HEK293 (cell line): ENCODE data around the gene PEX11G.

Experiments used
- CTCF ChIA-PET: fragments of 350-600 bp; formaldehyde crosslinking; extraction: SDS; loops from one replicate; lab custom pipeline; 2021; ENCODE audit warnings: antibody characterized with exemption; lab: Yijun Ruan, JAX
- POLR2A ChIA-PET: fragments of 300-600 bp; formaldehyde crosslinking; extraction: SDS; loops from one replicate; lab custom pipeline; 2020; ENCODE audit warnings: antibody characterized with exemption, inconsistent platforms; lab: Yijun Ruan, JAX
- H3K27ac ChIP-seq: fragments of 200-500 bp; sonication (Bioruptor generic); 2 replicates; pipeline ENCODE4 v1.5.1; 2014; ENCODE audit warnings: low read depth, low read length, control low read depth, inconsistent platforms; ENCODE audit errors: extremely low read depth
- H3K36me3 ChIP-seq, 2 experiments: fragments of 200-500 bp in 1 of 2; sonication (Bioruptor generic) in 1 of 2; 1 replicate in 1 of 2; 2 replicates in 1 of 2; pipeline ENCODE4 v1.5.1; 2014 to 2017; ENCODE audit warnings: inconsistent platforms in 2 of 2, low read length in 2 of 2; ENCODE audit not compliant: control insufficient read depth in 2 of 2, insufficient read depth in 1 of 2
- H3K4me1 ChIP-seq: fragments of 200-500 bp; sonication (Bioruptor generic); 2 replicates; pipeline ENCODE4 v1.5.1; 2014; ENCODE audit warnings: mild to moderate bottlenecking, low read length, inconsistent platforms; ENCODE audit not compliant: control insufficient read depth, insufficient read depth
- H3K4me3 ChIP-seq: 2 replicates; pipeline ENCODE4 v1.5.1; 2011; ENCODE audit warnings: low read depth, mild to moderate bottlenecking, control low read depth, low read length, moderate library complexity
- H3K9me3 ChIP-seq: fragments of 200-500 bp; sonication (Bioruptor generic); 2 replicates; pipeline ENCODE4 v1.5.1; 2014; ENCODE audit warnings: low read depth, low read length, inconsistent platforms; ENCODE audit not compliant: control insufficient read depth, insufficient read depth
- EGR2 ChIP-seq: fragments of 450-650 bp; formaldehyde crosslinking; IDR thresholded peaks from 2 replicates; pipeline ENCODE4 v1.5.1; 2016; ENCODE audit warnings: low read depth, missing biosample characterization, missing genetic modification characterization
- ELK4 ChIP-seq: IDR thresholded peaks from 2 replicates; pipeline ENCODE4 v1.6.1; 2011; ENCODE audit warnings: mild to moderate bottlenecking, low read depth, low read length, borderline replicate concordance
- YY2 ChIP-seq: fragments of 450-650 bp; formaldehyde crosslinking; IDR thresholded peaks from 2 replicates; pipeline ENCODE4 v1.5.1; 2016; ENCODE audit warnings: missing biosample characterization, missing genetic modification characterization
- ZBTB10 ChIP-seq: fragments of 450-650 bp; formaldehyde crosslinking; IDR thresholded peaks from 2 replicates; pipeline ENCODE4 v1.5.1; 2016; ENCODE audit warnings: missing biosample characterization, missing genetic modification characterization
- ZBTB44 ChIP-seq: fragments of 450-650 bp; IDR thresholded peaks from 2 replicates; pipeline ENCODE4 v1.5.1; 2018; ENCODE audit warnings: missing biosample characterization, mild to moderate bottlenecking, missing genetic modification characterization
- ZBTB48 ChIP-seq: fragments of 450-650 bp; formaldehyde crosslinking; IDR thresholded peaks from 2 replicates; pipeline ENCODE4 v1.5.1; 2016; ENCODE audit warnings: missing biosample characterization, missing genetic modification characterization
- ZNF473 ChIP-seq: fragments of 450-650 bp; formaldehyde crosslinking; IDR thresholded peaks from 2 replicates; pipeline ENCODE4 v1.5.1; 2017; ENCODE audit warnings: missing biosample characterization, missing genetic modification characterization
- ZNF501 ChIP-seq: fragments of 450-650 bp; formaldehyde crosslinking; IDR thresholded peaks from 2 replicates; pipeline ENCODE4 v1.5.1; 2016; ENCODE audit warnings: missing biosample characterization, missing genetic modification characterization
- ZNF610 ChIP-seq: fragments of 450-650 bp; formaldehyde crosslinking; IDR thresholded peaks from 2 replicates; pipeline ENCODE4 v1.5.1; 2016; ENCODE audit warnings: missing biosample characterization, missing genetic modification characterization, borderline replicate concordance
- ZNF660 ChIP-seq: fragments of 450-650 bp; IDR thresholded peaks from 2 replicates; pipeline ENCODE4 v1.5.1; 2018; ENCODE audit warnings: missing biosample characterization, mild to moderate bottlenecking, missing genetic modification characterization
- ZNF707 ChIP-seq: fragments of 450-650 bp; formaldehyde crosslinking; IDR thresholded peaks from 2 replicates; pipeline ENCODE4 v1.5.1; 2016; ENCODE audit warnings: missing biosample characterization, missing genetic modification characterization
- ZNF830 ChIP-seq: fragments of 450-650 bp; IDR thresholded peaks from 2 replicates; pipeline ENCODE4 v1.5.0; 2018; ENCODE audit warnings: missing biosample characterization, missing genetic modification characterization, low read depth, mild to moderate bottlenecking, moderate library complexity
- TF ChIP-seq, protein P1 (sequence below): fragments of 450-650 bp; formaldehyde crosslinking; IDR thresholded peaks from 2 replicates; pipeline ENCODE4 v1.5.1; 2016; ENCODE audit warnings: missing biosample characterization, missing genetic modification characterization
- TF ChIP-seq, protein P2 (sequence below): fragments of 450-650 bp; formaldehyde crosslinking; IDR thresholded peaks from 2 replicates; pipeline ENCODE4 v1.5.1; 2016; ENCODE audit warnings: missing biosample characterization, missing genetic modification characterization, borderline replicate concordance
- TF ChIP-seq, protein P3 (sequence below): fragments of 450-650 bp; formaldehyde crosslinking; conservative IDR thresholded peaks from 2 replicates; pipeline ENCODE4 v1.5.1; 2016; ENCODE audit warnings: low read depth, missing biosample characterization, missing genetic modification characterization
- TF ChIP-seq, protein P4 (sequence below): fragments of 450-650 bp; formaldehyde crosslinking; IDR thresholded peaks from 2 replicates; pipeline ENCODE4 v1.5.1; 2016; ENCODE audit warnings: missing biosample characterization, missing genetic modification characterization

Gene PEX11G

DNA sequence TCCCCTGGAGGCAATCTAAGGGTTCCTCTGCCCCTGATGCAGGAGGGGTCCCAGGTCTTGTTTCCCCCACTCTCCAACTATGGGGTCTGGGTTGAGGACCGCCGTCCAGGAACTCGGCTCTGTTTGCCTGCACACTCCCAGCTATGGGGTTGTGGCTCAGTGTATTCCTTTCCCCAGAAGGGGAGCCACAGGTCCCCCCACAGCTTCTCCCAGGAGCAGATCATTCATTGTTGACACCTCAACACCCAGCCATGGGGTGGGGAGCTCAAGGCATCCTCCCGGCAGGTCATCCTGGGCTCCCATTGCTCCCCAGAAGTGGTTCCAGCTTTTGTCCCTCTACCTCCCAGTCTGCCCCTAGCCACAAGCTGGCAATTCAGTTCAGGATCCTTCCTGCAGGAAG lies 28.0 kb upstream of the PEX11G start (continued):
- TF ChIP-seq ZBTB44 (no peak), YY2 (tag by site-specific recombination) (no peak), ELK4 (no peak)

DNA sequence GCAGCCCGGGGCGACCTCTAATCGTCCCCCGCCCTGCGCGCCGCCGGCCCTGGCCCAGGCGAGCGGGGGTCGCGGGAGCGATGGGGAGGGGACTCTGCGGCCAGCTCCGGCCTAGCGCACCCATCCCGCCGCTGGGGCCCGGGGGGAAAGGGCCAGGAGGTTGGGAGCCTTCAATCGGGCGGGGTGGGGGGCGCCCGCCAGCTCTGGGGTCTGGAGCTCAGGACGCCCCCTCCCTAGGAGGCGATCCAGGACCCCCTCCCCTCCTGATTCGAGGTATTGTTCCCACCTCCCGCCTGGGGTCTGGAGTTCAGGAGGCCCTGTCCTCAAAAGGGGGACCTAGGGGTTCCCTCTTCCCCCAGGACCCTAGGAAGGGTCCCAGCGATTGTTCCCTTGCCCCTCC lies 27.5 kb upstream of the PEX11G start:
- ChIA-PET CTCF (interaction anchor here (0.6 kb wide), 1 partner anchor 149 kb away, joined by 3 read pairs; no protein-coding TSS in a partner anchor), POLR2A (interaction anchor here (0.5 to 1.3 kb wide), 7 partner anchors 10 to 209 kb away, joined by 3 to 5 read pairs (median 3); partner anchors contain the start of gene PNPLA6)
- H3K4me1 ChIP-seq: peaks cover 4% of the 10 kb centered on the region
- peaks cover 0 to 7% of the 10 kb centered on the region in 2 experiments; a peak in 1 of 3 replicates for H3K36me3 ChIP-seq
- peak overlapping the region; percentile 64 for H3K4me3 ChIP-seq
- H3K27ac ChIP-seq: peak overlapping the region; percentile 65; the same call in 1 of the 2 replicates
- no peaks in the 10 kb centered on the region for H3K9me3 ChIP-seq
- TF ChIP-seq ZBTB10 (tag by site-specific recombination) (peak; percentile 57; the same call in 1 of the 2 replicates), ZNF707 (tag by site-specific recombination) (no peak), ZNF830 (tag by site-specific recombination) (no peak), ZNF501 (no peak), ZNF610 (tag by site-specific recombination) (no peak), ZBTB48 (tag by site-specific recombination) (0 out of 2 replicates have a peak, but pooled peaks have one; percentile 24), EGR2 (no peak), ZNF473 (no peak), ZNF660 (tag by site-specific recombination) (no peak)
- TF ChIP-seq, protein P1, sequence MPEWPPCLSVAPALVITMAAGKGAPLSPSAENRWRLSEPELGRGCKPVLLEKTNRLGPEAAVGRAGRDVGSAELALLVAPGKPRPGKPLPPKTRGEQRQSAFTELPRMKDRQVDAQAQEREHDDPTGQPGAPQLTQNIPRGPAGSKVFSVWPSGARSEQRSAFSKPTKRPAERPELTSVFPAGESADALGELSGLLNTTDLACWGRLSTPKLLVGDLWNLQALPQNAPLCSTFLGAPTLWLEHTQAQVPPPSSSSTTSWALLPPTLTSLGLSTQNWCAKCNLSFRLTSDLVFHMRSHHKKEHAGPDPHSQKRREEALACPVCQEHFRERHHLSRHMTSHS (tag by site-specific recombination): no peak
- TF ChIP-seq, protein P2, sequence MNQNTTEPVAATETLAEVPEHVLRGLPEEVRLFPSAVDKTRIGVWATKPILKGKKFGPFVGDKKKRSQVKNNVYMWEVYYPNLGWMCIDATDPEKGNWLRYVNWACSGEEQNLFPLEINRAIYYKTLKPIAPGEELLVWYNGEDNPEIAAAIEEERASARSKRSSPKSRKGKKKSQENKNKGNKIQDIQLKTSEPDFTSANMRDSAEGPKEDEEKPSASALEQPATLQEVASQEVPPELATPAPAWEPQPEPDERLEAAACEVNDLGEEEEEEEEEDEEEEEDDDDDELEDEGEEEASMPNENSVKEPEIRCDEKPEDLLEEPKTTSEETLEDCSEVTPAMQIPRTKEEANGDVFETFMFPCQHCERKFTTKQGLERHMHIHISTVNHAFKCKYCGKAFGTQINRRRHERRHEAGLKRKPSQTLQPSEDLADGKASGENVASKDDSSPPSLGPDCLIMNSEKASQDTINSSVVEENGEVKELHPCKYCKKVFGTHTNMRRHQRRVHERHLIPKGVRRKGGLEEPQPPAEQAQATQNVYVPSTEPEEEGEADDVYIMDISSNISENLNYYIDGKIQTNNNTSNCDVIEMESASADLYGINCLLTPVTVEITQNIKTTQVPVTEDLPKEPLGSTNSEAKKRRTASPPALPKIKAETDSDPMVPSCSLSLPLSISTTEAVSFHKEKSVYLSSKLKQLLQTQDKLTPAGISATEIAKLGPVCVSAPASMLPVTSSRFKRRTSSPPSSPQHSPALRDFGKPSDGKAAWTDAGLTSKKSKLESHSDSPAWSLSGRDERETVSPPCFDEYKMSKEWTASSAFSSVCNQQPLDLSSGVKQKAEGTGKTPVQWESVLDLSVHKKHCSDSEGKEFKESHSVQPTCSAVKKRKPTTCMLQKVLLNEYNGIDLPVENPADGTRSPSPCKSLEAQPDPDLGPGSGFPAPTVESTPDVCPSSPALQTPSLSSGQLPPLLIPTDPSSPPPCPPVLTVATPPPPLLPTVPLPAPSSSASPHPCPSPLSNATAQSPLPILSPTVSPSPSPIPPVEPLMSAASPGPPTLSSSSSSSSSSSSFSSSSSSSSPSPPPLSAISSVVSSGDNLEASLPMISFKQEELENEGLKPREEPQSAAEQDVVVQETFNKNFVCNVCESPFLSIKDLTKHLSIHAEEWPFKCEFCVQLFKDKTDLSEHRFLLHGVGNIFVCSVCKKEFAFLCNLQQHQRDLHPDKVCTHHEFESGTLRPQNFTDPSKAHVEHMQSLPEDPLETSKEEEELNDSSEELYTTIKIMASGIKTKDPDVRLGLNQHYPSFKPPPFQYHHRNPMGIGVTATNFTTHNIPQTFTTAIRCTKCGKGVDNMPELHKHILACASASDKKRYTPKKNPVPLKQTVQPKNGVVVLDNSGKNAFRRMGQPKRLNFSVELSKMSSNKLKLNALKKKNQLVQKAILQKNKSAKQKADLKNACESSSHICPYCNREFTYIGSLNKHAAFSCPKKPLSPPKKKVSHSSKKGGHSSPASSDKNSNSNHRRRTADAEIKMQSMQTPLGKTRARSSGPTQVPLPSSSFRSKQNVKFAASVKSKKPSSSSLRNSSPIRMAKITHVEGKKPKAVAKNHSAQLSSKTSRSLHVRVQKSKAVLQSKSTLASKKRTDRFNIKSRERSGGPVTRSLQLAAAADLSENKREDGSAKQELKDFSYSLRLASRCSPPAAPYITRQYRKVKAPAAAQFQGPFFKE (tag by site-specific recombination): no peak
- TF ChIP-seq, protein P3, sequence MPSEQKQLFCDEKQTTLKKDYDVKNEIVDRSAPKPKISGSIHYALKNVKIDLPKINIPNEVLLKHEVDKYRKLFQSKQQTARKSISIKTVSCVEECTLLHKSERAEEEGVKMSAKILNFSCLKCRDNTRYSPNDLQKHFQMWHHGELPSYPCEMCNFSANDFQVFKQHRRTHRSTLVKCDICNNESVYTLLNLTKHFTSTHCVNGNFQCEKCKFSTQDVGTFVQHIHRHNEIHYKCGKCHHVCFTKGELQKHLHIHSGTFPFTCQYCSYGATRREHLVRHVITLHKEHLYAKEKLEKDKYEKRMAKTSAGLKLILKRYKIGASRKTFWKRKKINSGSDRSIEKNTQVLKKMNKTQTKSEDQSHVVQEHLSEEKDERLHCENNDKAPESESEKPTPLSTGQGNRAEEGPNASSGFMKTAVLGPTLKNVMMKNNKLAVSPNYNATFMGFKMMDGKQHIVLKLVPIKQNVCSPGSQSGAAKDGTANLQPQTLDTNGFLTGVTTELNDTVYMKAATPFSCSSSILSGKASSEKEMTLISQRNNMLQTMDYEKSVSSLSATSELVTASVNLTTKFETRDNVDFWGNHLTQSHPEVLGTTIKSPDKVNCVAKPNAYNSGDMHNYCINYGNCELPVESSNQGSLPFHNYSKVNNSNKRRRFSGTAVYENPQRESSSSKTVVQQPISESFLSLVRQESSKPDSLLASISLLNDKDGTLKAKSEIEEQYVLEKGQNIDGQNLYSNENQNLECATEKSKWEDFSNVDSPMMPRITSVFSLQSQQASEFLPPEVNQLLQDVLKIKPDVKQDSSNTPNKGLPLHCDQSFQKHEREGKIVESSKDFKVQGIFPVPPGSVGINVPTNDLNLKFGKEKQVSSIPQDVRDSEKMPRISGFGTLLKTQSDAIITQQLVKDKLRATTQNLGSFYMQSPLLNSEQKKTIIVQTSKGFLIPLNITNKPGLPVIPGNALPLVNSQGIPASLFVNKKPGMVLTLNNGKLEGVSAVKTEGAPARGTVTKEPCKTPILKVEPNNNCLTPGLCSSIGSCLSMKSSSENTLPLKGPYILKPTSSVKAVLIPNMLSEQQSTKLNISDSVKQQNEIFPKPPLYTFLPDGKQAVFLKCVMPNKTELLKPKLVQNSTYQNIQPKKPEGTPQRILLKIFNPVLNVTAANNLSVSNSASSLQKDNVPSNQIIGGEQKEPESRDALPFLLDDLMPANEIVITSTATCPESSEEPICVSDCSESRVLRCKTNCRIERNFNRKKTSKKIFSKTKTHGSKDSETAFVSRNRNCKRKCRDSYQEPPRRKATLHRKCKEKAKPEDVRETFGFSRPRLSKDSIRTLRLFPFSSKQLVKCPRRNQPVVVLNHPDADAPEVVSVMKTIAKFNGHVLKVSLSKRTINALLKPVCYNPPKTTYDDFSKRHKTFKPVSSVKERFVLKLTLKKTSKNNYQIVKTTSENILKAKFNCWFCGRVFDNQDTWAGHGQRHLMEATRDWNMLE (tag by site-specific recombination): no peak
- TF ChIP-seq, protein P4, sequence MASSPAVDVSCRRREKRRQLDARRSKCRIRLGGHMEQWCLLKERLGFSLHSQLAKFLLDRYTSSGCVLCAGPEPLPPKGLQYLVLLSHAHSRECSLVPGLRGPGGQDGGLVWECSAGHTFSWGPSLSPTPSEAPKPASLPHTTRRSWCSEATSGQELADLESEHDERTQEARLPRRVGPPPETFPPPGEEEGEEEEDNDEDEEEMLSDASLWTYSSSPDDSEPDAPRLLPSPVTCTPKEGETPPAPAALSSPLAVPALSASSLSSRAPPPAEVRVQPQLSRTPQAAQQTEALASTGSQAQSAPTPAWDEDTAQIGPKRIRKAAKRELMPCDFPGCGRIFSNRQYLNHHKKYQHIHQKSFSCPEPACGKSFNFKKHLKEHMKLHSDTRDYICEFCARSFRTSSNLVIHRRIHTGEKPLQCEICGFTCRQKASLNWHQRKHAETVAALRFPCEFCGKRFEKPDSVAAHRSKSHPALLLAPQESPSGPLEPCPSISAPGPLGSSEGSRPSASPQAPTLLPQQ: no peak
